GM10248 (cell line): Measurements from ENCODE around the gene LIMK1.

Source experiments
- CTCF ChIA-PET: fragments of 300-600 bp; sonication (Branson Sonifier 250); formaldehyde crosslinking; extraction: SDS; loops from one replicate; lab custom pipeline; 2021; ENCODE audit warnings: antibody characterized with exemption; lab: Yijun Ruan, JAX
- POLR2A ChIA-PET: fragments of 350-650 bp; sonication (Branson Sonifier 250); formaldehyde crosslinking; extraction: SDS; loops from one replicate; lab custom pipeline; 2020; ENCODE audit warnings: antibody characterized with exemption; lab: Yijun Ruan, JAX
- DNase-seq: peaks from one replicate; pipeline ENCODE4 v3.0.0; 2012; ENCODE audit errors: extremely low spot score
- TF ChIP-seq, protein P1 (sequence below): IDR thresholded peaks from 2 replicates; pipeline ENCODE4 v1.5.1; 2012; ENCODE audit warnings: mild to moderate bottlenecking, low read depth; ENCODE audit errors: extremely low read depth, missing control alignments, control extremely low read depth

LIMK1 gene

GRCh38 chr7:74068378-74069085, 15.1 kb upstream of the LIMK1 start:
- ChIA-PET POLR2A (no interaction called here), CTCF (interaction anchor here (0.7 to 7.8 kb wide), 27 partner anchors 10 to 986 kb away, joined by 3 to 101 read pairs (median 4); partner anchors contain the start of gene LIMK1)
- TF ChIP-seq, protein P1, sequence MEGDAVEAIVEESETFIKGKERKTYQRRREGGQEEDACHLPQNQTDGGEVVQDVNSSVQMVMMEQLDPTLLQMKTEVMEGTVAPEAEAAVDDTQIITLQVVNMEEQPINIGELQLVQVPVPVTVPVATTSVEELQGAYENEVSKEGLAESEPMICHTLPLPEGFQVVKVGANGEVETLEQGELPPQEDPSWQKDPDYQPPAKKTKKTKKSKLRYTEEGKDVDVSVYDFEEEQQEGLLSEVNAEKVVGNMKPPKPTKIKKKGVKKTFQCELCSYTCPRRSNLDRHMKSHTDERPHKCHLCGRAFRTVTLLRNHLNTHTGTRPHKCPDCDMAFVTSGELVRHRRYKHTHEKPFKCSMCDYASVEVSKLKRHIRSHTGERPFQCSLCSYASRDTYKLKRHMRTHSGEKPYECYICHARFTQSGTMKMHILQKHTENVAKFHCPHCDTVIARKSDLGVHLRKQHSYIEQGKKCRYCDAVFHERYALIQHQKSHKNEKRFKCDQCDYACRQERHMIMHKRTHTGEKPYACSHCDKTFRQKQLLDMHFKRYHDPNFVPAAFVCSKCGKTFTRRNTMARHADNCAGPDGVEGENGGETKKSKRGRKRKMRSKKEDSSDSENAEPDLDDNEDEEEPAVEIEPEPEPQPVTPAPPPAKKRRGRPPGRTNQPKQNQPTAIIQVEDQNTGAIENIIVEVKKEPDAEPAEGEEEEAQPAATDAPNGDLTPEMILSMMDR: no peak
- no peak for DNase-seq

DNA sequence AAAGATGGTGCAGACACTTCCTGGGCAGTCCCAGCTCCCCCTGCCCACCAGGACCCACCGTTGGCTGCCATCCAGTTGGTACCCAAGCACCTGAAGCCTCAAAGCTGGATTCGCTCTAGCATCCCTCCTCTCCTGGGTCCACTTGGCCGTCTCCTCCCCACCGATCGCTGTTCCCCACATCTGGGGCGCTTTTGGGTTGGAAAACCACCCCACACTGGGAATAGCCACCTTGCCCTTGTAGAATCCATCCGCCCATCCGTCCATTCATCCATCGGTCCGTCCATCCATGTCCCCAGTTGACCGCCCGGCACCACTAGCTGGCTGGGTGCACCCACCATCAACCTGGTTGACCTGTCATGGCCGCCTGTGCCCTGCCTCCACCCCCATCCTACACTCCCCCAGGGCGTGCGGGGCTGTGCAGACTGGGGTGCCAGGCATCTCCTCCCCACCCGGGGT, 14.5 kb upstream of the LIMK1 start:
- no peak for DNase-seq
- CTCF ChIA-PET: interaction anchor here (0.9 to 7.8 kb wide), 19 partner anchors 10 to 419 kb away, joined by 3 to 101 read pairs (median 5); partner anchors contain the start of gene LIMK1
- TF ChIP-seq, protein P1: no peak
- POLR2A ChIA-PET: no interaction called here

DNA sequence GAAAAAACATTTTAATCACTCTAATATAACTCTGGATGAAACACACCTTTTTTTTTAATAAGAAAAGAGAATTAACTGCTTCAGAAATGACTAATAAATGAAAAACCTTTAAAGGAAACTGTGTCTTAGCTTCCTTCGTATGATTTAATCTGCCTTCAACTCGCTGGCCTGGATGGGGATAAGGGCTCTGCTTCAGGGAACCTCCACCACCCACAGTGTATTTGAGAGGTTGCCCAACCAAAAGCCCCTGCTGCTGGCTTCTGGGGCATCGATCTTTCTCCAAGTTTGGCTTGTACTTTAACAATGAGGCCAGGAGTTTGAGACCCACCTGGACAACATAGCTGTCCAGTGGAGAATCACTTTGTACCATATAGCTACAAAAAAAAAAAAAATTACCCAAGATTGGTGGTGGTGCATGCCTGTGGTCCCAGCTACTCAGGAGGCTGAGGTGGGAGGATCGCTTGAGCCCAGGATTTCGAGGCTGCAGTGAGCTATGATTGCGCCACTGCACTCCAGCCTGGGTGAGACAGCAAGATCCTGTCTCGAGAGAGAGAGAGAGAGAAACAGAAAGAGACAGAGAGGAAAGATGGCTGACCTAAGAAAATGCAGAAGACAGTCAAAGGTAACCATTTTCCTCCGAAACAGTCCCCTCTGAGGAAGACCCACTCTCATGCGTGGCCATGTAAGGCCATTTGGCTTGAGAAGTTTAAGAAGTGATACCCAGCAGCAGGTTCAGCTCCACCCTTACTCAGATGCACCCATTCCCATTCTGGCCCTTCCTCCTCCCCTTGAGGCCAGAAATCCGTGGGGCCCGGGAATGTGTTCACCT, 13.6 kb upstream of the LIMK1 start:
- DNase-seq: no peak
- TF ChIP-seq, protein P1: no peak
- ChIA-PET CTCF (interaction anchor here (0.6 to 7.8 kb wide), 8 partner anchors 9 to 333 kb away, joined by 3 to 101 read pairs (median 9); partner anchors contain the start of gene LIMK1), POLR2A (no interaction called here)

- TF ChIP-seq, protein P1: no peak
- no peak for DNase-seq
- ChIA-PET CTCF (interaction anchor here (0.6 to 7.8 kb wide), 6 partner anchors 12 to 332 kb away, joined by 3 to 101 read pairs (median 5); partner anchors contain the start of gene LIMK1), POLR2A (no interaction called here)
Measured at GRCh38 chr7:74070619-74070921, 13.0 kb upstream of the LIMK1 start.

DNA sequence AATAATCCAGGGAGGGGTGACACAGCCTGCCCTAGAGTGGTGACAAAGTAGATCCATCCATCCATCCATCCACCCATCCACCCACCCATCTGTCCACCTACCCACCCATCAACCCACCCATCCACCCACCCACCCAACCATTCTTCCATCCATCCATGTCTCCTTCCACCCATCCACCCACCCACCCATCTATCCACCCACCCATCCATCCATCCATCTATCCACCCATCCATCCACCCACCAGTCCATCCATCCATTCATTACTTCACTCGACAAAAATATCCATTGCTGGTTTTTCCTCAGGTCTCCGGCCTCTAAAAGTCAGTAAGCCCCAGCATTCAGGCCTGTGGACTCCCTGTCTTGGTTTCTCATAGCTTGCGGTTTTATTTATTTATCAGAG, 12.5 kb upstream of the LIMK1 start:
- TF ChIP-seq, protein P1: no peak
- no peak for DNase-seq
- ChIA-PET CTCF (interaction anchor here (1.1 to 7.8 kb wide), 3 partner anchors 45 to 332 kb away, joined by 4 to 101 read pairs (median 4); no protein-coding TSS in a partner anchor), POLR2A (no interaction called here)

DNA sequence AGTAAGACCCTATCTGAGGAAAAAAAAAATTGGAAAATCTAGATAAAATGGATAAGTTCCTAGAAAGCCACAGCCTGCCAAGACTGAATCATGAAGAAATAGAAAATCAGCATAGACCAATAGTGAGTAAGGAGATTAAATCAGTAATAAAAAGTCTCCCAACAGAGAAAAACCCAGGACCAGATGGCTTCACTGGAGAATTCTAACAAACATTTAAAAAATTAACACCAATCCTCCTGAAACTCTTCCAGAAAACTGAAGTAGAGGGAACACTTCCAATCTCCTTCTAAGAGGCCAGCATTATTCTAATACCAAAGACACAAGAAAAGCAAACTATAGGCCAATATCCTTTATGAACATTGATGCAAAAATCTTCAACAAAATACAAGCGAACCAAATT, 8.8 kb upstream of the LIMK1 start:
- POLR2A ChIA-PET: no interaction called here
- no peak for DNase-seq

More for the DNA sequence above, 8.8 kb upstream of the LIMK1 start:
- CTCF ChIA-PET: no interaction called here
- TF ChIP-seq, protein P1: no peak
